ENCODE measurements around the gene PRKAR2B.

The PRKAR2B gene

DNA sequence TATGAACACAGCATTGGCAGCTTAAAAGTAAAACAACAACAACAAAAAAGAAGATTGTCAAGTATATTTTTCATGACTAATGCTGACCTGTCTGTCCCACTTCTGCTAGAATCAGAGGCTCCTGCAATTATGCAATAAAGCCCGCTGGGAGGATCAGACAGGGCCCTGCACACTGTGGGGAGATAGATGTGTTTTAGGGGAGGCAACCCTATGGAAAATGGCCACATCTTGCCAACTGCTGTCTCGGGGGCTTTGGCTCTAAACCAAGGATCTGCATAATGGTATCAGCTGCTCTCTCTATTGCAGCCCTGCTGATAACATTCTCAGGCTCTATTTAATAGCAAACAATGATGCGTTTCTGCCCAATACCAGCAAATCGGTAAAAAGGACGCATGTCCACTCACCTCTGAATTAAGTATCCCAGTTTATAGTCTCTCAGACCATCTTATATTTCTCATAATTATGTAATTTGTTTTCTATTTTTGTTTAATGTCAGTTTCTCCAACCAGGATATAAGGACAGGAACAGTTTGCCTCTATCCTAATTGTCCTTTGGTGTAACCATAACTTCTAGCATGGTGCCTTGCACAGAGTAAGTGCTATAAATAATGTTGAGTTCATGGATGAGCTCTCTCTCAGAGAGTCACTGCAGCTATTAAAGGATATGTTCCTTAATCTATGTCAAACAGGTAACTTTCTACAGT lies 15.3 kb upstream of the PRKAR2B start:
- Mint-ChIP-seq H3K9me3 (no peaks in the 10 kb centered on the region), H3K4me1 (no peaks in the 10 kb centered on the region), H3K36me3 (ENCODE audit: low read depth) (no peaks in the 10 kb centered on the region), H3K27me3 (ENCODE audit: low read depth, poor library complexity) (no peaks in the 10 kb centered on the region), H3K27ac (no peak overlapping the region), H3K4me3 (no peak overlapping the region)
- DNase-seq = no peak
- TF ChIP-seq, protein P1, sequence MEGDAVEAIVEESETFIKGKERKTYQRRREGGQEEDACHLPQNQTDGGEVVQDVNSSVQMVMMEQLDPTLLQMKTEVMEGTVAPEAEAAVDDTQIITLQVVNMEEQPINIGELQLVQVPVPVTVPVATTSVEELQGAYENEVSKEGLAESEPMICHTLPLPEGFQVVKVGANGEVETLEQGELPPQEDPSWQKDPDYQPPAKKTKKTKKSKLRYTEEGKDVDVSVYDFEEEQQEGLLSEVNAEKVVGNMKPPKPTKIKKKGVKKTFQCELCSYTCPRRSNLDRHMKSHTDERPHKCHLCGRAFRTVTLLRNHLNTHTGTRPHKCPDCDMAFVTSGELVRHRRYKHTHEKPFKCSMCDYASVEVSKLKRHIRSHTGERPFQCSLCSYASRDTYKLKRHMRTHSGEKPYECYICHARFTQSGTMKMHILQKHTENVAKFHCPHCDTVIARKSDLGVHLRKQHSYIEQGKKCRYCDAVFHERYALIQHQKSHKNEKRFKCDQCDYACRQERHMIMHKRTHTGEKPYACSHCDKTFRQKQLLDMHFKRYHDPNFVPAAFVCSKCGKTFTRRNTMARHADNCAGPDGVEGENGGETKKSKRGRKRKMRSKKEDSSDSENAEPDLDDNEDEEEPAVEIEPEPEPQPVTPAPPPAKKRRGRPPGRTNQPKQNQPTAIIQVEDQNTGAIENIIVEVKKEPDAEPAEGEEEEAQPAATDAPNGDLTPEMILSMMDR (IDR thresholded peaks at IDR 0.05) = no peak

DNA sequence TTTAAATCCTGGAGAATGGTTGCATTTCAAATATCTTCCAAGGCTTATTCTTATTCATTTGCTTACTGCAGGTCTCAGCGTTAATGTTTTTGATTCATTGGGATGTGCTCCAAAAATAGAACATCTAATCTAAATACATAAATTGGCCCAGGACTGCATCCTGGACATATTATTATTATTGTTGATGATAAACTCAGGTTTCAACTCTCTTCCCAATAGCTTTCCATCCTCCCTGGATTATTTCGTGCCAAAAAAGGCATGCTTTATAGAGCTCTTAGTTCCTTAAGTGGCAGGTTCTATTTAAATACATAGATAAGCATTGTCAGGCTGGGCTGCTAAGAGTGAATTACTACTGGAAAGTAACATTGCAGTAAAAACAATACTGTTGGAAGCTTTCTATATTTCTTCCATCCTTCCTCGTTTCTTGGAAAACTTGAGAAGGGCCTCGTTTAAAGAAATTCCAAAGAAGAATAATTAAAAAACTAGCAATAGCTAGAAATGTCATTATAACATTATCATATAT lies 14.7 kb upstream of the PRKAR2B start:
- no peak for DNase-seq
- H3K4me1 Mint-ChIP-seq = no peaks in the 10 kb centered on the region
- H3K4me3 Mint-ChIP-seq = no peak overlapping the region
- H3K36me3 Mint-ChIP-seq (ENCODE audit: low read depth) = no peaks in the 10 kb centered on the region
- TF ChIP-seq, protein P1 (IDR thresholded peaks at IDR 0.05) = no peak
- H3K27me3 Mint-ChIP-seq (ENCODE audit: low read depth, poor library complexity) = no peaks in the 10 kb centered on the region
- no peak overlapping the region for H3K27ac Mint-ChIP-seq
- no peaks in the 10 kb centered on the region for H3K9me3 Mint-ChIP-seq

DNA sequence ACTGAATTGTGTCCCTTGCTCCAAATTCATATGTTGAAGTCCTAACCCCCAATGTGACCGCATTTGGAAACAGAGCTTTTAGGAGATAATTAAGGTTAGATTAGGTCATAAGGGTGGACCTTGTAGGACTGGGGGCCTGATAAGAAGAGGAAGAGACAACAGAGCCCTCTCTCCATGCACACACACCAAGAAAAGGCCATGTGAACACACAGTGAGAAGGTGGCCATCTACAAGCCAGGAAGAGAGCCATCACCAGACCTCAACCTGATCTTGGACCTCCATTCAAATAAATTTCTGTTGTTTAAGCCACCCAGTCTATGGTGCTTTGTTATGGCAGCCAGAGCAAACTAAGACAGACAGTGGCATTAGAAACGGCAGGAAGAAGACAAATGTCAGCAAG lies 12.5 kb upstream of the PRKAR2B start:
- no peak for DNase-seq
- Mint-ChIP-seq H3K27me3 (ENCODE audit: low read depth, poor library complexity) (no peaks in the 10 kb centered on the region), H3K36me3 (ENCODE audit: low read depth) (no peaks in the 10 kb centered on the region)

DNA sequence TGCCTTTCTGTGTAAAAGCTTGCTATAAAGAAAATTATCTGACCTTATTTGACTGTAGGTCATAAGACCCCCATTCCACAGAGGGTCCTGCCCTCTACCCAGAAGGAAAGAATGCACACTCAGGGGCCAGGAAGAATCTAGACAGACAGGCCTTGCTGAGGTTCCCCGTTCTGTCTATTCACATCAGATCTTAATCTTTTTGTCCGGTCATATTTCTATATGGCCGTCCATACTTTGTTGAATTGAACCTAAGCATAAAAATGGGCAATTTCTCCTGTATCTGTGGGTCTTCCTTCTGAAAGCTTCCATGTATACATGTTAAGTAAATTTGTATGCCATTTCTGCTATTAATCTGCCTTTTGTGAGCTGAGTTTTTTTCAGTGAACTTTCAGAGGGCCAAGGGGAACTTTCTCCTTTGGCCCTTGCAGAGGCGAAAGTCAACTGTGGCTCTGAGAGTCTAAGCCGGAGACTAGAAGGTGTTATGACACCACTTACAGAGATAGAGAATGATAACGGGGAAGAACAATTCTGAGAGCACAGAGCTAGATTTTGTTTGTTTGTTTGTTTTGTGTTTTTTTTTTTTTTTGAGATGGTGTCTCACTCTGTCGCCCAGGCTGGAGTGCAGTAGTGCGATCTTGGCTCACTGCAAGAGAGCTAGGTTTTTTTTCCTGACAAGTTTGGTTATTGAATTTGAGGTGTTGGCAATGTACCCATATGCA lies 11.6 kb upstream of the PRKAR2B start:
- DNase-seq = no peak
- Mint-ChIP-seq H3K36me3 (ENCODE audit: low read depth) (no peaks in the 10 kb centered on the region), H3K4me1 (no peaks in the 10 kb centered on the region), H3K4me3 (no peak overlapping the region), H3K9me3 (peaks cover 17% of the 10 kb centered on the region), H3K27ac (no peak overlapping the region), H3K27me3 (ENCODE audit: low read depth, poor library complexity) (peaks cover 1% of the 10 kb centered on the region)
- TF ChIP-seq, protein P1 (IDR thresholded peaks at IDR 0.05) = no peak

More for the DNA sequence above, 12.5 kb upstream of the PRKAR2B start:
- H3K9me3 Mint-ChIP-seq = peaks cover 11% of the 10 kb centered on the region
- H3K27ac Mint-ChIP-seq = no peak overlapping the region
- H3K4me3 Mint-ChIP-seq = no peak overlapping the region
- TF ChIP-seq, protein P1 (IDR thresholded peaks at IDR 0.05) = no peak
- H3K4me1 Mint-ChIP-seq = no peaks in the 10 kb centered on the region

DNA sequence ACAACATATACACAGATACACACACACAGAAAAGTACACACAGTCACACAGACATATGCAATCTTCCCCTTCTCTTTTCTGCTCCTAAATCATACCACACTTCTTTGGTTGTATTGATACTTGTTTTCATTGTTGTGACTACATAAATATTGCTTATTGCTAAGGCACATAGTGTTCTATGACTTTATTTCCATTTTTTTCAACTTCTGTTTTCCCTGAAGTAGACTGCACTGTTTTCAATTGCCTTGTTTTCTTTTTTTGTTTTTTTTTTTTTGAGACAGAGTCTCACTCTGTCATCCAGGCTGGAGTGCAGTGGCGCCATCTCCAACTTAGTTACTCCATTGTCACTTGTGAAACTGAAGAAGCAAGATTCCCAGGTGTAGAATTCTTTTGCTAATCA lies 10.0 kb upstream of the PRKAR2B start:
- H3K4me1 Mint-ChIP-seq = no peaks in the 10 kb centered on the region
- peaks cover 17% of the 10 kb centered on the region for H3K9me3 Mint-ChIP-seq
- DNase-seq = no peak
- H3K27me3 Mint-ChIP-seq (ENCODE audit: low read depth, poor library complexity) = peaks cover 7% of the 10 kb centered on the region
- no peak overlapping the region for H3K27ac Mint-ChIP-seq
- TF ChIP-seq, protein P1 (IDR thresholded peaks at IDR 0.05) = no peak
- H3K4me3 Mint-ChIP-seq = no peak overlapping the region
- H3K36me3 Mint-ChIP-seq (ENCODE audit: low read depth) = no peaks in the 10 kb centered on the region
